HepG2 (cell line): ENCODE results near the gene CNFN. TPM values are rescaled to one million over a fixed set of nuclear protein-coding genes. Genes with fewer than 3 reads are reported as not detected.

Experiments used
- ATAC-seq: fragments of 200-7000 bp; cut with Tn5 transposase; 3 replicates; pipeline ENCODE4 v1.9.1; 2020; ENCODE audit warnings: mild to moderate bottlenecking, moderate library complexity
- BruUV-seq: library from RNA; stranded (reverse); fragments of 400-500 nt; replicated peaks from 2 replicates; lab custom pipeline; 2021; lab: Mats Ljungman, UMichigan
- CTCF ChIA-PET: fragments of 300-600 bp; formaldehyde crosslinking; extraction: SDS; loops from one replicate; lab custom pipeline; 2021; ENCODE audit warnings: low total read pairs, inconsistent platforms, low intra/inter-chr PET ratio; lab: Yijun Ruan, JAX
- POLR2A ChIA-PET: fragments of 350-600 bp; sonication (Branson Sonifier 250); formaldehyde crosslinking; loops from one replicate; lab custom pipeline; 2020; ENCODE audit warnings: antibody characterized with exemption, inconsistent platforms; lab: Yijun Ruan, JAX
- DNase-seq: peaks from one replicate; pipeline ENCODE4 v3.0.0-alpha.2; 2015; ENCODE audit warnings: low spot score
- FAIRE-seq: peaks from 3 replicates; lab custom pipeline; 2011; peaks lifted over from hg19 to GRCh38; lab: Jason Lieb, UNC
- H2AFZ ChIP-seq: one replicate; pipeline ENCODE4 v1.6.1; 2011; ENCODE audit warnings: low read length, inconsistent platforms
- H3K27ac ChIP-seq: fragments of 300-600 bp; 3 replicates; pipeline ENCODE4 v1.8.0; 2011; ENCODE audit warnings: mixed run types, mild to moderate bottlenecking, mixed read lengths, low read length, inconsistent platforms; ENCODE audit not compliant: insufficient read depth; ENCODE audit errors: extremely low read length
- H3K27me3 ChIP-seq, 2 experiments: fragments of 200-600 bp in 1 of 2; 2 replicates in 1 of 2; 3 replicates in 1 of 2; pipeline versions ENCODE4 v1.6.0 to v1.8.0; 2011; ENCODE audit warnings: low read length in 2 of 2, mild to moderate bottlenecking in 2 of 2, moderate library complexity in 2 of 2, inconsistent platforms in 1 of 2; ENCODE audit not compliant: insufficient read depth in 2 of 2, control insufficient read depth in 1 of 2
- H3K36me3 ChIP-seq, 2 experiments: fragments of 200-600 bp in 1 of 2; replicated peaks in 1 of 2; 2 replicates in 1 of 2; 3 replicates in 1 of 2; pipeline versions ENCODE4 v1.5.1 to v1.8.0; 2011; ENCODE audit warnings: low read length in 2 of 2, inconsistent platforms in 1 of 2; ENCODE audit not compliant: insufficient read depth in 2 of 2, control insufficient read depth in 1 of 2
- H3K4me1 ChIP-seq: 2 replicates; pipeline ENCODE4 v1.5.1; 2012; ENCODE audit warnings: low read length, inconsistent platforms; ENCODE audit not compliant: insufficient read depth
- H3K4me2 ChIP-seq: 2 replicates; pipeline ENCODE4 v1.6.0; 2011; ENCODE audit warnings: low read depth, low read length, inconsistent platforms
- H3K4me3 ChIP-seq, 3 experiments: fragments of 200-600 bp in 1 of 3; sonication (generic), shearing (Covaris generic) in 1 of 3; replicated peaks in 1 of 3; 2 replicates each; pipeline ENCODE4 v1.5.1; 2011 to 2016; ENCODE audit warnings: low read length in 3 of 3, inconsistent platforms in 2 of 3, low read depth in 2 of 3, mild to moderate bottlenecking in 2 of 3, control low read depth in 1 of 3, mixed read lengths in 1 of 3; ENCODE audit not compliant: insufficient read depth in 1 of 3
- H3K79me2 ChIP-seq: one replicate; pipeline ENCODE4 v1.6.1; 2011; ENCODE audit warnings: low read length, inconsistent platforms; ENCODE audit not compliant: insufficient read depth
- H3K9ac ChIP-seq: 2 replicates; pipeline ENCODE4 v1.6.0; 2011; ENCODE audit warnings: mild to moderate bottlenecking, low read depth, low read length, inconsistent platforms; ENCODE audit not compliant: insufficient read depth
- H3K9me3 ChIP-seq: 2 replicates; pipeline ENCODE4 v1.5.1; 2012; ENCODE audit warnings: mild to moderate bottlenecking, low read length
- H4K20me1 ChIP-seq: 2 replicates; pipeline ENCODE4 v1.6.0; 2011; ENCODE audit warnings: inconsistent platforms, mild to moderate bottlenecking, low read length, moderate library complexity; ENCODE audit not compliant: insufficient read depth
- FOXO1 ChIP-seq: sonication (generic); formaldehyde crosslinking; IDR thresholded peaks from 2 replicates; pipeline ENCODE4 v1.4.0; 2020; ENCODE audit warnings: missing genetic modification reagents
- IKZF4 ChIP-seq: sonication (generic); formaldehyde crosslinking; IDR thresholded peaks from 2 replicates; pipeline ENCODE4 v1.5.1; 2020; ENCODE audit warnings: borderline replicate concordance, mild to moderate bottlenecking, low read depth, missing genetic modification reagents; ENCODE audit errors: not compliant biosample characterization
- MTF1 ChIP-seq: sonication (generic); formaldehyde crosslinking; IDR thresholded peaks from 2 replicates; pipeline ENCODE4 v1.5.0; 2020; ENCODE audit warnings: missing genetic modification reagents
- ZBTB21 ChIP-seq: sonication (generic); formaldehyde crosslinking; IDR thresholded peaks from 2 replicates; pipeline ENCODE4 v1.4.0; 2020; ENCODE audit warnings: missing genetic modification reagents
- ZFAT ChIP-seq: sonication (generic); formaldehyde crosslinking; conservative IDR thresholded peaks from 2 replicates; pipeline ENCODE4 v1.8.1; 2023; ENCODE audit warnings: missing genetic modification reagents, inconsistent platforms
- ZIK1 ChIP-seq: sonication (generic); formaldehyde crosslinking; IDR thresholded peaks from 2 replicates; pipeline ENCODE4 v1.5.0; 2020; ENCODE audit warnings: mild to moderate bottlenecking, low read depth, missing genetic modification reagents, borderline replicate concordance
- ZNF160 ChIP-seq: sonication (generic); formaldehyde crosslinking; IDR thresholded peaks from 2 replicates; pipeline ENCODE4 v1.8.0; 2022; ENCODE audit warnings: mild to moderate bottlenecking, inconsistent platforms, missing genetic modification reagents
- ZNF264 ChIP-seq: sonication (generic); formaldehyde crosslinking; IDR thresholded peaks from 2 replicates; pipeline ENCODE4 v1.4.0; 2020; ENCODE audit warnings: missing genetic modification reagents
- ZNF326 ChIP-seq: sonication (generic); formaldehyde crosslinking; IDR thresholded peaks from 2 replicates; pipeline ENCODE4 v1.4.0; 2020; ENCODE audit warnings: missing genetic modification reagents, borderline replicate concordance
- WGBS: methylation state at CpG from one replicate; pipeline ENCODE4 v1.1.6; 2017; ENCODE audit warnings: low lambda C conversion rate; 5-methylcytosine and 5-hydroxymethylcytosine counted together
- in situ Hi-C: cut with HindIII; loops from 2 replicates; pipeline ENCODE4 v1.10.0; 2017; ENCODE audit warnings: low pct_unique_long_range_greater_than_20kb; ENCODE audit not compliant: extremely low pct_ligation_motif_present
- intact Hi-C: fragments of 100-400 bp; cut with micrococcal nuclease; formaldehyde crosslinking; loops from one replicate; pipeline ENCODE4 v1.10.0; 2022; ENCODE audit not compliant: unreplicated experiment
- polyA plus RNA-seq, 8 experiments: library from polyadenylated mRNA; depleted of rRNA in 3 of 8; stranded (reverse) in 7 of 8; unstranded in 1 of 8; fragments of >200 nt; fragmentation: Illumina TruSeq in 4 of 8; extraction: Trizol in 4 of 8; gene quantifications; 2 replicates each; pipeline versions ENCODE4 v1.2.1 to v1.2.3, GENCODE V29; 2011 to 2016; ENCODE audit warnings: low read depth in 4 of 8, missing spikeins in 1 of 8, mixed read lengths in 1 of 8; ENCODE audit not compliant: insufficient read depth in 1 of 8
- total RNA-seq, 5 experiments: library from RNA; depleted of rRNA; stranded (reverse); fragments of >200 nt; fragmentation: Illumina TruSeq; extraction: Trizol; gene quantifications; 2 replicates each; pipeline ENCODE4 v1.2.3, GENCODE V29; 2016; ENCODE audit warnings: low read depth in 1 of 5
- TF ChIP-seq, protein P1 (sequence below): sonication (generic); formaldehyde crosslinking; conservative IDR thresholded peaks from 2 replicates; pipeline ENCODE4 v1.8.0; 2022; ENCODE audit warnings: low read depth, missing genetic modification reagents
- TF ChIP-seq, protein P2 (sequence below): sonication (generic); formaldehyde crosslinking; IDR thresholded peaks from 2 replicates; pipeline ENCODE4 v1.8.1; 2023; ENCODE audit warnings: mild to moderate bottlenecking, missing genetic modification reagents, borderline replicate concordance

CNFN gene
- total and polyA plus RNA-seq, 2 of the 13 experiments (the other 11 are each of a cell fraction or from before 2014, with no cell fraction given) = 0.35 to 1.1 TPM

DNA sequence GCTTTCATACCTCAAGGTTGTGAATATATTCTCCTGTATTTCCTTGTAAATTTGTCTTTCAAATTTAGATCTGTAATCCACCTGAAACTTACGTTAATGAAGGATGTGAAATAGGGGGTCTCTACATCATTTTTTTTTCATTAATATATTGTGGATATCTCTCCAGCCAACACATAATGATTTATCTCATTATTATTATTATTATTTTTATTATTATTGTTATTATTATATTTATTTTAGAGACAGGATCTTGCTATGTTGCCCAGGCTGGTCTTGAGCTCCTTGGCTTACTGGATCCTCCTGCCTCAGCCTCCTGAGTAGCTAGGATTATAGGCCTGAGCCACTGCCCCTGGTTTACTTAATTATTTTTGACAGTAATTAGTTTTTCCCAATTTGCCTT is 41.4 kb upstream of the CNFN start:
- Histone ChIP-seq H3K4me3 (no peak overlapping the region), H3K9me3 (no peaks in the 10 kb centered on the region), H3K79me2 (no peaks in the 10 kb centered on the region), H3K4me2 (no peak overlapping the region), H2AFZ (no peak overlapping the region), H3K36me3 (no peaks in the 10 kb centered on the region), H3K4me1 (peaks cover 51% of the 10 kb centered on the region), H3K27ac (no peak overlapping the region), H3K9ac (no peak overlapping the region), H4K20me1 (no peaks in the 10 kb centered on the region), H3K27me3 (peaks cover 0 to 5% of the 10 kb centered on the region in 2 experiments; a peak in 1 of 5 replicates)
- intact Hi-C loops = no loop called here
- DNase-seq (no peak), FAIRE-seq (no peak), ATAC-seq (no peak)
- ChIA-PET CTCF (no interaction called here), POLR2A (no interaction called here)
- TF ChIP-seq MTF1 (CRISPR knock-in tag) = no peak
- TF ChIP-seq ZNF326 (CRISPR knock-in tag) = no peak
- no peak for TF ChIP-seq FOXO1 (CRISPR knock-in tag)
- TF ChIP-seq, protein P1, sequence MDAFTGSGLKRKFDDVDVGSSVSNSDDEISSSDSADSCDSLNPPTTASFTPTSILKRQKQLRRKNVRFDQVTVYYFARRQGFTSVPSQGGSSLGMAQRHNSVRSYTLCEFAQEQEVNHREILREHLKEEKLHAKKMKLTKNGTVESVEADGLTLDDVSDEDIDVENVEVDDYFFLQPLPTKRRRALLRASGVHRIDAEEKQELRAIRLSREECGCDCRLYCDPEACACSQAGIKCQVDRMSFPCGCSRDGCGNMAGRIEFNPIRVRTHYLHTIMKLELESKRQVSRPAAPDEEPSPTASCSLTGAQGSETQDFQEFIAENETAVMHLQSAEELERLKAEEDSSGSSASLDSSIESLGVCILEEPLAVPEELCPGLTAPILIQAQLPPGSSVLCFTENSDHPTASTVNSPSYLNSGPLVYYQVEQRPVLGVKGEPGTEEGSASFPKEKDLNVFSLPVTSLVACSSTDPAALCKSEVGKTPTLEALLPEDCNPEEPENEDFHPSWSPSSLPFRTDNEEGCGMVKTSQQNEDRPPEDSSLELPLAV (CRISPR knock-in tag) = no peak
- TF ChIP-seq, protein P2, sequence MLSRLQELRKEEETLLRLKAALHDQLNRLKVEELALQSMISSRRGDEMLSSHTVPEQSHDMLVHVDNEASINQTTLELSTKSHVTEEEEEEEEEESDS (CRISPR knock-in tag) = no peak
- TF ChIP-seq ZNF264 (CRISPR knock-in tag) = no peak
- TF ChIP-seq ZNF160 (CRISPR knock-in tag) = no peak
- TF ChIP-seq ZIK1 (CRISPR knock-in tag) = no peak
- no peak for TF ChIP-seq ZFAT (CRISPR knock-in tag)
- no peak for TF ChIP-seq ZBTB21 (CRISPR knock-in tag)
- TF ChIP-seq IKZF4 (CRISPR knock-in tag) = no peak
- BruUV-seq = no TSS peak
- in situ Hi-C loops = no loop called here
- 96% methylated on average over 1 of the region's 1 CpG for WGBS
